SKM-1 treated with dmso at 0.1 percent for 144 hours (cell line): ENCODE data around the gene DMPK.

Source experiments
- DNase-seq: peaks from one replicate; lab custom pipeline; 2025; ENCODE audit not compliant: unreplicated experiment; lab: John Stamatoyannopoulos, UW

The DMPK gene

DNA sequence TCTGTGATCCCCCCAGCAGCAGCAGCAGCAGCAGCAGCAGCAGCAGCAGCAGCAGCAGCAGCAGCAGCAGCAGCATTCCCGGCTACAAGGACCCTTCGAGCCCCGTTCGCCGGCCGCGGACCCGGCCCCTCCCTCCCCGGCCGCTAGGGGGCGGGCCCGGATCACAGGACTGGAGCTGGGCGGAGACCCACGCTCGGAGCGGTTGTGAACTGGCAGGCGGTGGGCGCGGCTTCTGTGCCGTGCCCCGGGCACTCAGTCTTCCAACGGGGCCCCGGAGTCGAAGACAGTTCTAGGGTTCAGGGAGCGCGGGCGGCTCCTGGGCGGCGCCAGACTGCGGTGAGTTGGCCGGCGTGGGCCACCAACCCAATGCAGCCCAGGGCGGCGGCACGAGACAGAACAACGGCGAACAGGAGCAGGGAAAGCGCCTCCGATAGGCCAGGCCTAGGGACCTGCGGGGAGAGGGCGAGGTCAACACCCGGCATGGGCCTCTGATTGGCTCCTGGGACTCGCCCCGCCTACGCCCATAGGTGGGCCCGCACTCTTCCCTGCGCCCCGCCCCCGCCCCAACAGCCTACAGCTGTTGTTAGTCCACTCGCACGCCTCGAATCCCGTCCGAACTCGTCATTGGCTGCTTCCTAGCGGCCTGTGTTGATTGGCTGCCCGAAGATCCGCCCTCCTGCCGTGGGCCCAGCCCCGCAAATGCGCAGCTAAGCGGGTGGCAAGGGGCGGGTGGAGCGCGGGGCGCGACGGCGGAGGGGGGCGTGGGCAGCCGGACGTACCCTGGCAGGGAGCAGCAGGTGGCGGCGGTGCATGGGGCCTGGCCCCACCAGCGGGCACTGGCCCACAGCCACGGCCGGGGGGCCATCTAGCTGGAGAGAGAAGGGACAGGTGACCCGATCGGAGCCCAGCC lies 11.8 kb downstream of the DMPK start:
- peak; percentile 22 for DNase-seq

DNA sequence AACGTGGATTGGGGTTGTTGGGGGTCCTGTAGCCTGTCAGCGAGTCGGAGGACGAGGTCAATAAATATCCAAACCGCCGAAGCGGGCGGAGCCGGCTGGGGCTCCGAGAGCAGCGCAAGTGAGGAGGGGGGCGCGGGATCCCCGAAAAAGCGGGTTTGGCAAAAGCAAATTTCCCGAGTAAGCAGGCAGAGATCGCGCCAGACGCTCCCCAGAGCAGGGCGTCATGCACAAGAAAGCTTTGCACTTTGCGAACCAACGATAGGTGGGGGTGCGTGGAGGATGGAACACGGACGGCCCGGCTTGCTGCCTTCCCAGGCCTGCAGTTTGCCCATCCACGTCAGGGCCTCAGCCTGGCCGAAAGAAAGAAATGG lies 12.5 kb downstream of the DMPK start:
- DNase-seq: no peak

DNA sequence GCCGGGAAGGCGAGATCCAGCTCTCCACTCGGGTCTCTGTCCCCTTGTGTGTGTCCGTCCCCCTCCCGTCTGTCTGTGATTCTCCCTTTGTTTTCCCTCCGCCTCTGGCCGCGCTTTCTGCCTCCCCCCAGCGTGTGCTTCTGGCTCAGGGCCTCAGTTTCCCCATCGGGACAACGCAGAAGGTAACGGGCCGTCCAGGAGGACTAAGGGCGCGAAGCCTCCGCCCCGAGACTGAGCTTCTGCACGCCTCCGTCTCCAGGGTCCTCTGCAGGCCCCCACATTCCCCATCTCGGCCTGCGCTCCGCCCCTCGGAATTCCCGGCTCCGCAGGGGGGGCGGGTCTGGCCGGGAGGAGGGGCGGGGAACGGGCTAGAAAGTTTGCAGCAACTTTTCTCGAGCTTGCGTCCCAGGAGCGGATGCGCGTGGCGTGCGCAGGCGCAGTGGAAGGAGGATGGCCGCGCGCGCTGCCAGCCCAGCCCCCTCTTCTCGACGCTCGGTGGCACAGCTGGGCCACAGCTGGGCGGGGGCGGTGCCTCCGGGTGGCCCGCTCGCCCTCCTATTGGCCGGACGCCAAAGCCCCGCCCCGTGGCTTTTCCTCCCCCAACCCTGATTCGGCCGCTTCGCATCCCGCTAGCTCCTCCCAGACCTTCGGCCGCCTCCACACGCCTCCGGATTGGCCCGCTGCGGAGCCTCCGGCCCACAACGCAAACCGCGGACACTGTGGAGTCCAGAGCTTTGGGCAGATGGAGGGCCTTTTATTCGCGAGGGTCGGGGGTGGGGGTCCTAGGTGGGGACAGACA lies 13.1 kb downstream of the DMPK start, which contains the start of gene SIX5:
Gene SIX5 (minus strand): TSS at position 269 of the 799 bp plus-strand sequence. CDS start 408 bp downstream, outside the sequence.
- no peak for DNase-seq

DNA sequence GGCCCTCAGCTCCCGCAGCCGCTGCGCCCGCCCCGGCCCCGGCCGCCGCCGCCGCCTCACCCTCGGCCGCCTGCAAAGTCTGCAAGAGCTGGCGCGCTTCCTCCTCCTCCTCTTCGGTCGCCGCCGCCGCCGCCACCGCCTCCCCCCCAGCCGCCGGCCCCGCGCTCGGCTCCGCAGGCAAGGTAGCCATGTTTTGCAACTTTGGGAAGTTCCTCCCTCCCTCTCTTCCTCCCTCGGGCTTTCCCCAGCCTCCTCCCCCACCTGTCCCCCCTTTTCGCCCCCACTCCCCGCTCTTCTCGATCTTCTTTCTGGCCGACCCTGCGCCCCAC lies 13.7 kb downstream of the DMPK start:
- DNase-seq: no peak

DNA sequence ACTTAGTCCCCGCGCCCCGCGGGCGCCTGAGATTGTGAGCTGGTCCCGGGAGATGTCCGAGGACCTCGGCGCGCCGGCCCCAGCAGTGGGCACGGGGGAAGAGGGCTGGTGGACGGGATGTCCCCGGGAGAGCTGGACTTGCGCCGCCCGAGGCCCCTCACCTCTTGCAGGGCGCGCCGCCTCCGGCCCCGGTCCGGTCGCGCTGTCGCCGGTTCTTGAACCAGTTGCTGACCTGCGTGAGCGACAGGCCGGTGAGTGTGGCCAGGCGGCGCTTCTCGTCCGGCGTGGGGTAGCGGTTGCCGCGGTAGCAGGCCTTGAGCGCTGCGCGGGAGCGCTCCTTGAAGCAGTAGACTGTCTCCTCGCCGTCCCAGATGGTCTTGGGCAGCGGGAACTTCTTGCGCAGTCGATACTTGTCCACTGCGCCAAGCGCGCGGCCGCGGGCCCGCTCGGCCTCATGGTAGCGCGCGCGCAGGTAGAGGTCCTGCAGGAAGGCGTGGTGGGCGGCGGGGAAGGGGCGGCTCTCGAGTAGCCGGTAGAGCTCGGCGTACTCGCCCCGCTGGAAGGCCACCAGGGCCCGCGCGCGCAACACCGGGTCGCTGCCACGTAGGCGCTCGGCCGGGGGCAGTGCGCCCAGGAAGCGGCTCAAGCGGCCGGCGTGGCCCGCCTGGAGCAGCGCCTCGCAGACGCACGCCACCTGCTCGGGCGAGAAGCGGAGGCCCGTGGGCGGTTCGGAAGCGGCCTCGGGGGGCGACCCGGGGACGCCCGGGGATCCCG lies 14.2 kb downstream of the DMPK start:
- no peak for DNase-seq

DNA sequence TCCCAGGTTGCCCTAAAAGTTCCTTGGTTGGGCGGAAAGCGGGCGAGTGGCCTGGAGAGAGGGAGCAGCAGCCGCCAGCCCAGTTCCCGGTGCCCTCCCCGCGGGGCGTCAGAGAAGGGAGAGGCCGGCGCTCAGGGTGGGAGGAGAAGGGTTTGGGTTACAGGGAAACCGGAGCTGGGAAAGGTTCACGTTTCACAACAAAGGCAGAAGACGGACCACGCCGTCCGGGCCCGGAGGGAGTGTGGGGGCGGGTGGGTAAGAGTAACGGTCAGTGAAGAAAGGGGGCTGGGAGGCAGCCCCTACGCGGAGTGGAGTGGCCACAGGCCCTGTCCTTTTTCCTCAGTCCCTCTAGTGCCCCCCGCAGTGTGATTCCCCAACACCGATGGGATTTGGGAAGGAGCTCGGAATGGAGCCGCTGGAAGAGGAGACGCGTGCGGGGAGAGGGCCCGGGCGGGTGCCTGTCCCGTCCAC lies 14.8 kb downstream of the DMPK start:
- DNase-seq: no peak

DNA sequence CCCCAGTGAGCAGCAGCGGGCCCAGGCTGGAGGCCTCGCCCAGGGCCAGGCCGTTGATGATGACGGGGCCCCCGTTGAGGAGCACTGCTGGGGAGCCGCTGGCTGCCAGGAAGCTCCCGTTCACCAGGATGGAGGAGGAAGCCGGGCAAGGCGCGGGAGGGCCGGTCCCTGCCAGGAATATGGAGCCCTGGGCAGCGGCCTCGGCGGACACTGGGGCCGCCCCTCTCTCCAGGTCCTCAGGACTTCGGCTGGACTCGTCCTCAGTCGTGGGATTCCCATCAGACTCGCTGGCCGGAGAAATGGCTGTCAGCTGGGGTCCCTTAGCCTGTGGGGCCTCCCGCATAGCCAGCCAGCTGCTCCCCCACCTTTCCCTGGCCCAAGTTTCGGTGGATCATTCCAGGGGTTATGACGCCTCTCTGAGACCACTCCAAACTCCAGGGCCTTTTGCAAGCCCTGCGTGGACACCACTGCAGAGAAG lies 15.4 kb downstream of the DMPK start:
- no peak for DNase-seq

DNA sequence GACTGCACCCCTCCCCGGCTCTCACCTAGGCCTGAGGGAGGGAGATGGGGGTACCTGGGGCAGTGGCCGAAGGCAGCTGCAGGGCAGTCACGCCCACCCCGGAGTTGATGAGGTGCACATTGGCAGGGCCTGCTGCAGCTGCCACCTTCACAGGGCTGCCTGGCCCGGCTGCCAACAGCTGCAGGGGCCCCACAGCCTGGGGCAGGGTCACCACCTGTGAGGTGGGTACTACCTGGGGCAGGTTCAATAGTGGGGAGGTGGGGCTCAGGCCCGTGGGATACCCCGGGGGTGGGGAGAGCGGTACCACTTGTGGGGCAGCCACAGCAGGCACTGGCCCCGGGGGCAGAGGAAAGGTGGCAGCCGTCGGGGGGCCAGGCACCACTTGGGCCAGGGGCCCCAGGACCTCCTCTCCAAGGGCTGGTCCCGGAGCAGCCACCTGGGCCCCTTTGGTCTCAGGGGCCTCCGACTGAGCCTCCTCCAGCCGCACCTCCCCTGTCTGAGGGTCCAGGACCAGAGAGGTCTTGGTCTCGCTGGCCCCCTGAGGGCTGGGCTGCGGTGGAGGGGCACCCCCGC lies 15.9 kb downstream of the DMPK start:
- DNase-seq: no peak

DNA sequence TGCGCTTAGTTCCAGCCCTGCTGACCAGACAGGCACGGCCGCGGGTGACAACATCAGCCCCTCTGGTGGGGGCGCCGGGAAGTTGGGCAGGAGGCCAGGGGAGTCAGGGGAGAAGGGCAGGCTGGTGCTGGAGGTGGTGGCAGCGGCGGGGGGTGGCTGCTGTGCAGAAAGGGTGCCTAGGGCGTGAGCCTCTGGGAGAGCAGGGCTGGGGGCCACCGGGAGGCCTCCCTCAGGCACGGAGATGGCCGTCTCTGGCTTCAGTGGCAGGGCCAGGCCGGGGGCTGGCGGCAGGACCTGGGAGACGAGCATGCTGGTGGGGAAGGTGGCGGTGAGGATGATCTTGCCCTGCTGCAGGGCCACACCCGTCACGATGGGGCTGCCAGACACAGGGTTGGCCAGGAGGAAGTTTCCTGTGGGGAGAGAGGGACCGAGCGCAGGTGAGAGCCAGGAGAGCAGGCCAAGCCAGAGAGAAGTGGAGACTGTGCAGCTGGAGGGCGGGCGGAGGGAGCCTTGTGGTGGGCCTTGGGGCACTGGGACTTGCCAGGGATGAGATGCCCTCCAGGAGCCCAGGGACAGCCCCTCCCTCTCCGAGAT lies 16.5 kb downstream of the DMPK start:
- DNase-seq: no peak

DNA sequence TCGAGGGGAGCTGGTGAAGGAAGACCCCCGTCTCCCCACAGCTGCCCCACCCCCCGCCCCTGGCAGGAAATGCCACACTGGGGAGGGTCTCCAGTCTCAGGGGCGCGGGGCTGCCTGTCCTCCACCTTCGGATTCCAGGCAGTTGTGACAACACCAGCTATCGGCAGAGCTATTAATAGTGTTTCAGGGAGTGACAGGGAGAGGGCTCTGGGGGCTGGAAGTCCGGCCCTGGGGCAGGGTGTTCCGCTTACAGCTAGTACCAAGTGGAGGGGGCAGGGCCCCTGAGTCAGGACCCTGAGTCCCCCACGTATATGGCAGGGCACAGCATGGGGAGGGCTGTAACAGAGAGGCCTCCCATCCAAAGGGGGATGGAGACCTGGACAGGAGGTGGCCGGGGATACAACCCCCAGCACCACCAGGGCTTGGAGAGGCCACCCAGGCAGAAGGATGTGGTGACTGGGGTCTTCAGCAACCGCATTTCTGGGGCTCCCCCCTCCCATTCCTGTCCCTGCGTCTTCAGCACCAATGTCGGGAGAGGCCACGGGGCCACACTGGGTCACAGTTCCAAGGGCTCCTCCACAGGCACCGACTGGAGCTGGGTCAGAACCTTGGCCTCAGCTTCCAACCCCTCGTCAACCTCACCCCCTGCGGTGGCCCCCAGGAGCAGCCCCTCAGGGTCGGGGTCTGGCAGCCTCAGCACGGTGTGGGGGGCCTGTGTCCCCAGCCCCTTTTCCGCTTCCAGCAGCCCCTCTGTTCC lies 17.2 kb downstream of the DMPK start:
- no peak for DNase-seq

DNA sequence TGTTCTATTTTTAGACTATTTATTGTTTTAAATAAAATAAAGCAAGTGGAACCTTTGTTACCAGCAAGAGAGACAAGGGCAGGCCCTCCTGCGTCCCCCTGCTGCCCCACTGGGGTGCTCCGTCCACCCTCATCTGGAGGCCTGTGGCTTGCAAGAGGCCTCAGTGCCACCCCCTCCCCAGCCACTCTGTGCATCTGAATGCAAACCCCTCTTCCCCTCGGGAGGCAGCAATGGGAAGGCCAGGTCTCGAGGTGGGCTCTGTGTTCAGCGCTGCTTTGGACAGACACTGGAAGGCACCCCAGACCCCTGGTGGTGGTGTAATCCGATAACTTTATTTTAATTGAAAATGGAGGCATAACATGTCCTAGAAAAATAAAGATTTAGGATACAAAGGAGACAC lies 17.8 kb downstream of the DMPK start:
- no peak for DNase-seq

DNA sequence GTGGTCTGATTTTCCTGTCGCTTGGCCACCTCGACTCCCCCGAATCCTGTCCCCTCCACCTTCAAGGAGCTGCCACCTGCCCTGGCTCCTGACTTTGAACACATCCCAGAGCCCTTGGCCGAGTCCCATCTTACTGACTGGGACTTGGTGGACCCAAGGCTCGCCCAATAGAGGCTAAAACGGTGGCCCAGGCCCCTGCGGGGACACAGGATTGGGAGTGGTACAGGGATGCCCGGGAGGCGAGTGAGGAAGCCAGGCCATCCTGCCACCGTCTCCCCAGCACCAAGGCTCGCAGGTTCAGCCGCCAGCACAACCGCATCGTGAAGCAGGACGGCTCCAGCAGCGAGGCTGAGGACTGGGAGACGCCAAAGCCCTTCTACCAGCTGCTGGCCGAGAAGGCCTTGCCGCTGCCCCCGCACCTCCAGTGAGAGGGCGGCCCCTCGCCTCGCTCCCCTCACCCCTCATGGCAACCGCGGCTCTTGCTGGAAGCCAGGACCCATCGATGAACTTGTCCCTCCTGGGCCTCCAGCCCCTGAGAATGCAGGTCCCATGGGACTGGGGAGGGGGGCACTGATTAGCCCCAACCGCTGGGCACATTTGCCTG lies 18.5 kb downstream of the DMPK start:
- DNase-seq: no peak

DNA sequence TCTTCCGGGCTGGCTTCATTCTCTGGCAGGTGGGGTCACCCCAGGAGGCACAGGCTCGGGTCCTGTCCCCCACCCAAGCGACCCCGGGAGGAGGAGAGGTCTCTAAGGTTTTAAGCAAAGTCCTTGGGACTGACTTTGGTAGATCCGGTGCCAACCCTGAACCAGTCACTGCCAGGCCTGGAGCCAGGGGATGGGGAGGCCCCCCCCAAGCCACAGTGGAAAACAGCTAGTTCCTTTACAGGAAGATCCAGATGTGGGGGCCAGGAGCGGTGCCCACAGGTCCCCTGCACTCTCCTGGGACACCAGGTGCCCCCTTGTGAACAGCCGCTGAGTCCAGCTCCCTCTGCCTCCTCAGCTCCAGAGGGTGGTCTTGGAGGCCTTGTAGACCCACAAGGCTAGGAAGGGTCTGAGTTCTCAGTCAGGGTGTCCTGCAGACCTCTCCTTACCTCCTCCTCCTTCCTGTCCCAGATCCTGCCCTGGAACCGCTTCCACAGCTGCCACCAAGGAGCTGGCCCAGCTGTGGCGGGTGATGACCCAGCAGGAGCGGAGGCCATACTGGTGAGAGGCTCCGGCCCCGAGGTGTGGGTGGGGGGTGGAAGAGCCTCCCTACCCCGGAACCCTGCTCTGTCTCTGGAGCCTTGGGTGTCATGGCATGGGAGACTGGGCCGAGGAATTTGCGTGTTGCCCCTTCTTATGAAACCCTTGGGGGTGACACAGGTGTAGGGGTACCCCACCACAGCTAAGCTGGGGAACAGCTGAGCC lies 19.2 kb downstream of the DMPK start:
- no peak for DNase-seq

DNA sequence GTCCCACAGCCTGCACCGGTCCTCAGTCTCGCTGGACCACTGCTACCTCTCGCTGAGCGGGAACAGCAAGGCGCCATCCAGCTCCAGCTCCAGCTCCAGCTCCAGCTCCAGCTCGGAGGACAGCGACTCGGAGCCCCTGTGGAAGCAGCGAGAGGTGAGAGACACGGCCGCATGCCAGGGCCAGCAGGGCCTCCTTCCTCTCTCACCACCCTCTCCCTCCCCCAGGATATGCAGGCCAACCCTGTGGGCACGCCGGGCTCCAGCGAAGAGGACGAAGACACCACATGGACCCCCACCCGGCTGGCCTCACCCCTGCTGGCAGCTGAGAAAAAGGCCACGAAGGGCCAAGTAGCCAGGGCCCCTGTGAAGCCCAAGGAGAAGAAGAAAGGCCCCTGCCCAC lies 20.6 kb downstream of the DMPK start:
- DNase-seq: no peak

DNA sequence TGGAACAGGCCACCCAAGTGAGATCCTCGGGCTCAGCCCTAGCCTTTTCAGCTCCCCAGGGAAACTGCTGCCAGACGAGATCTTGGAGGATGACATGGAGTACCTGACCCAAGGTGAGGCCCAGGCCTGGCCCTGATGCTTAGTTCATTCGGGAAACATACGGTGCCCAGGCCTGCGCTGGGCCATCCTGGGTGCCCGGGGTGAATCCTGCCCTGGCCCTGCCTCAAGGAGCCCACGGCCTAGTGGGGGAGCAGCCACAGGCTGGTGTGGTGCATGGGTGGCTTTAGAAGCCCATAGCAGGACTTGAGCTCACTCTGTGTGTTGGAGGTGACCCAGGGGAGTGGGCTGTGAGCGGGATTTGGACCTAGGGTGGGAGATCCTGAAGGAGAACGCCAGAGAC lies 23.4 kb downstream of the DMPK start:
- no peak for DNase-seq

DNA sequence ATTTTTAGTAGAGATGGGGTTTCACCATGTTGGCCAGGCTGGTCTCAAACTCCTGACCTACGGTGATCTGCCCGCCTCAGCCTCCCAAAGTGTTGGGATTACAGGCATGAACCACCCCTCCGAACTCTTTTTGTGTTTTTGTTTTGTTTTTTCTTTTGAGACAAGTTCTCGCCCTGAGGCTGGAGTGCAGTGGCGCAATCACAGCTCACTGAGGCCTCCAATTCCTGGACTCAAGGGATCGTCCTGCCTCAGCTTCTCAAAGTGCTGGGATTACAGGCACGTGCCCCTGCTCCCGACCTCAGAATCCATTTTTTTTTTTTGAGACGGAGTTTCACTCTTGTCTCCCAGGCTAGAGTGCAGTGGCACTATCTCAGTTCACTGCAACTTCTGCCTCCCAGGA lies 24.6 kb downstream of the DMPK start:
- DNase-seq: no peak

DNA sequence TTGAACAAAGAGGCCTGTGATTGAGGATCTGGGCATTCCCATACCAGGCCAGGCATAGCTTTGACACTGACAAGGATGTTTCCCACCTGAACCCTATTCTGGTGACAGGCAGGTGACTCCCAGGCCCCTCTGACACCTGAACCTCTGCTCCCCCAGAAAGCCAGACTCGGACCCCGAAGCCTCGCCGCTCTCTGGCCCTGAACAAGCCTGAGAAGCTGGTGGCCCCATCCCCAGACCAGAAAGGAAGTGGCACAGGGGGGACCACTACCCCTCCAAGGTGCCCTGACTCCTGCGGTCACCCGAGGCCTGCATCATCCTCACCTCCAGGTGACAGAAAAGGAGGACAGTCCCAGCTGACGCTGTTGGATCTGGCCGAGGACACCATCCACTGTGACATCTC lies 28.0 kb downstream of the DMPK start:
- DNase-seq: no peak

DNA sequence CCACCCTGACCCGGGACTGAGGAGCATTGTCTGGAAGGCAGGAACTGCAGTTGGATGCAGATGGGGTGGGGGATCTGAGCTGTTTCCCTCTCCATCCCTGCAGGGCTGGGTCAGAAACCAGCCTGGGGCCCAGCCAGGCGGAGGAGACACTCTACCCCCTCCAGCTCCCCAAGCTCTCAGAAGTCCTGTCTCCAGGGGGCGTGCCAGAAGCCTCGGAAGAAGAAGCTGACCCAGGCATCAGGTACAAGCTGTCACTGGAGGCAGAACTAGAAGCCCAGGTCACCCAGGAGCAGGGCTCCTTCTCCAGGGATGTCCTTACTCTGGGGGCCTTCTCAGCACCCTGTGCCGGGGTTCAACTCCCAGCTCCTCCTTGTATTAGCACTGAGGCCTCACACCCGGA lies 28.7 kb downstream of the DMPK start:
- DNase-seq: no peak

DNA sequence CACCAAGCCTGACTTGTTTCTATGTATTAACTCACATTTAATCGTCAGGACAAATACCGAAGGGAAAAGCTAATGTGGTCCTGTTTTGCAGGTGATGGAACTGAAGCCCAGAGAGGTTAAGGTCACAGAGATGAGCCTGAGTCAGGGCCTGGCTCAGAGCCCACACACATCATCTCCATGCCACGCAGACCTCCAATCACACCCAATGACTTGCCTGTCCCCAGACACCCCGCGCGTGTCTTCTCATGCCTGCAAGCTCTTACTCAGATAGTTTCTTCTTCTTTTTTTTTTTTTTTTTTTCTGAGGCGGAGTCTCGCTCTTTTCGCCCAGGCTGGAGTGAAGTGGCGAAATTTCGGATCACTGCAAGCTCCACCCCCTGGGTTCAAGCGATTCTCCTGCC lies 29.7 kb downstream of the DMPK start:
- no peak for DNase-seq
